HEK293 (cell line): ENCODE measurements around the gene NDUFB10.

Experiments
- CTCF ChIA-PET: fragments of 350-600 bp; formaldehyde crosslinking; extraction: SDS; loops from one replicate; lab custom pipeline; 2021; ENCODE audit warnings: antibody characterized with exemption; lab: Yijun Ruan, JAX
- POLR2A ChIA-PET: fragments of 300-600 bp; formaldehyde crosslinking; extraction: SDS; loops from one replicate; lab custom pipeline; 2020; ENCODE audit warnings: antibody characterized with exemption, inconsistent platforms; lab: Yijun Ruan, JAX
- H3K27ac ChIP-seq: fragments of 200-500 bp; sonication (Bioruptor generic); 2 replicates; pipeline ENCODE4 v1.5.1; 2014; ENCODE audit warnings: low read depth, low read length, control low read depth, inconsistent platforms; ENCODE audit errors: extremely low read depth
- H3K36me3 ChIP-seq, 2 experiments: fragments of 200-500 bp in 1 of 2; sonication (Bioruptor generic) in 1 of 2; 1 replicate in 1 of 2; 2 replicates in 1 of 2; pipeline ENCODE4 v1.5.1; 2014 to 2017; ENCODE audit warnings: inconsistent platforms in 2 of 2, low read length in 2 of 2; ENCODE audit not compliant: control insufficient read depth in 2 of 2, insufficient read depth in 1 of 2
- H3K4me1 ChIP-seq: fragments of 200-500 bp; sonication (Bioruptor generic); 2 replicates; pipeline ENCODE4 v1.5.1; 2014; ENCODE audit warnings: mild to moderate bottlenecking, low read length, inconsistent platforms; ENCODE audit not compliant: control insufficient read depth, insufficient read depth
- H3K4me3 ChIP-seq: 2 replicates; pipeline ENCODE4 v1.5.1; 2011; ENCODE audit warnings: low read depth, mild to moderate bottlenecking, control low read depth, low read length, moderate library complexity
- H3K9me3 ChIP-seq: fragments of 200-500 bp; sonication (Bioruptor generic); 2 replicates; pipeline ENCODE4 v1.5.1; 2014; ENCODE audit warnings: low read depth, low read length, inconsistent platforms; ENCODE audit not compliant: control insufficient read depth, insufficient read depth
- CTCF ChIP-seq: fragments of 450-650 bp; formaldehyde crosslinking; IDR thresholded peaks from 2 replicates; pipeline ENCODE4 v1.5.1; 2016; ENCODE audit warnings: missing biosample characterization, missing genetic modification characterization
- EGR2 ChIP-seq: fragments of 450-650 bp; formaldehyde crosslinking; IDR thresholded peaks from 2 replicates; pipeline ENCODE4 v1.5.1; 2016; ENCODE audit warnings: low read depth, missing biosample characterization, missing genetic modification characterization
- GLIS1 ChIP-seq: fragments of 450-650 bp; formaldehyde crosslinking; IDR thresholded peaks from 2 replicates; pipeline ENCODE4 v1.5.1; 2016; ENCODE audit warnings: missing biosample characterization, missing genetic modification characterization
- PATZ1 ChIP-seq: fragments of 450-650 bp; formaldehyde crosslinking; IDR thresholded peaks from 2 replicates; pipeline ENCODE4 v1.5.1; 2016; ENCODE audit warnings: missing biosample characterization, missing genetic modification characterization
- SCRT2 ChIP-seq: fragments of 450-650 bp; formaldehyde crosslinking; IDR thresholded peaks from 2 replicates; pipeline ENCODE4 v1.5.1; 2016; ENCODE audit warnings: missing biosample characterization, missing genetic modification characterization
- ZBTB17 ChIP-seq: fragments of 450-650 bp; formaldehyde crosslinking; IDR thresholded peaks from 2 replicates; pipeline ENCODE4 v1.5.1; 2016; ENCODE audit warnings: missing biosample characterization, missing genetic modification characterization
- ZBTB20 ChIP-seq: fragments of 450-650 bp; formaldehyde crosslinking; IDR thresholded peaks from 2 replicates; pipeline ENCODE4 v1.5.1; 2016; ENCODE audit warnings: missing biosample characterization, missing genetic modification characterization
- ZFHX2 ChIP-seq: fragments of 450-650 bp; formaldehyde crosslinking; conservative IDR thresholded peaks from 2 replicates; pipeline ENCODE4 v1.5.1; 2016; ENCODE audit warnings: missing biosample characterization, missing genetic modification characterization
- ZIC2 ChIP-seq: fragments of 450-650 bp; formaldehyde crosslinking; IDR thresholded peaks from 2 replicates; pipeline ENCODE4 v1.5.1; 2016; ENCODE audit warnings: missing biosample characterization, missing genetic modification characterization
- ZNF221 ChIP-seq: fragments of 450-650 bp; formaldehyde crosslinking; IDR thresholded peaks from 2 replicates; pipeline ENCODE4 v1.5.1; 2017; ENCODE audit warnings: missing biosample characterization, missing genetic modification characterization, borderline replicate concordance
- ZNF335 ChIP-seq: fragments of 450-650 bp; formaldehyde crosslinking; conservative IDR thresholded peaks from 2 replicates; pipeline ENCODE4 v1.5.1; 2016; ENCODE audit warnings: missing biosample characterization, missing genetic modification characterization
- ZNF354C ChIP-seq: fragments of 450-650 bp; formaldehyde crosslinking; IDR thresholded peaks from 2 replicates; pipeline ENCODE4 v1.5.1; 2016; ENCODE audit warnings: missing biosample characterization, missing genetic modification characterization, low read depth, borderline replicate concordance
- ZNF404 ChIP-seq: fragments of 450-650 bp; formaldehyde crosslinking; IDR thresholded peaks from 2 replicates; pipeline ENCODE4 v1.5.1; 2017; ENCODE audit warnings: missing biosample characterization, missing genetic modification characterization
- ZNF621 ChIP-seq: fragments of 450-650 bp; formaldehyde crosslinking; IDR thresholded peaks from 2 replicates; pipeline ENCODE4 v1.5.1; 2017; ENCODE audit warnings: missing biosample characterization, missing genetic modification characterization
- ZNF639 ChIP-seq: fragments of 450-650 bp; formaldehyde crosslinking; IDR thresholded peaks from 2 replicates; pipeline ENCODE4 v1.5.1; 2016; ENCODE audit warnings: missing biosample characterization, missing genetic modification characterization
- ZNF660 ChIP-seq: fragments of 450-650 bp; IDR thresholded peaks from 2 replicates; pipeline ENCODE4 v1.5.1; 2018; ENCODE audit warnings: missing biosample characterization, mild to moderate bottlenecking, missing genetic modification characterization
- ZNF677 ChIP-seq: fragments of 450-650 bp; IDR thresholded peaks from 2 replicates; pipeline ENCODE4 v1.5.0; 2018; ENCODE audit warnings: missing biosample characterization, mild to moderate bottlenecking, missing genetic modification characterization, moderate library complexity
- TF ChIP-seq, protein P1 (sequence below): fragments of 450-650 bp; formaldehyde crosslinking; IDR thresholded peaks from 2 replicates; pipeline ENCODE4 v1.5.1; 2016; ENCODE audit warnings: missing biosample characterization, missing genetic modification characterization, borderline replicate concordance
- TF ChIP-seq, protein P2 (sequence below): fragments of 450-650 bp; IDR thresholded peaks from 2 replicates; pipeline ENCODE4 v1.5.1; 2018; ENCODE audit warnings: missing biosample characterization, missing genetic modification characterization

Gene NDUFB10

GRCh38 chr16:1984347-1985225 lies 25.2 kb downstream of the NDUFB10 start:
- H3K27ac ChIP-seq: peak overlapping the region; percentile 83
- H3K36me3 ChIP-seq: peaks cover 0 to 25% of the 10 kb centered on the region in 2 experiments; a peak in 1 of 3 replicates
- CTCF ChIA-PET: interaction anchor here (0.7 to 4.5 kb wide), 3 partner anchors 20 to 1235 kb away, joined by 3 to 28 read pairs (median 3); no protein-coding TSS in a partner anchor
- H3K9me3 ChIP-seq: no peaks in the 10 kb centered on the region
- H3K4me1 ChIP-seq: peaks cover 7% of the 10 kb centered on the region; the same call in 1 of the 2 replicates
- peak overlapping the region; percentile 73 for H3K4me3 ChIP-seq
- TF ChIP-seq ZIC2 (peak; percentile 80), ZFHX2 (tag by site-specific recombination) (peak; percentile 41), ZNF354C (tag by site-specific recombination) (no peak), CTCF (tag by site-specific recombination) (no peak), ZNF677 (tag by site-specific recombination) (0 out of 2 replicates have a peak, but pooled peaks have one; percentile 2), ZNF335 (tag by site-specific recombination) (peak; percentile 57), PATZ1 (peak; percentile 27; the same call in 1 of the 2 replicates), GLIS1 (tag by site-specific recombination) (0 out of 2 replicates have a peak, but pooled peaks have one; percentile 31), ZNF221 (tag by site-specific recombination) (no peak), ZNF660 (peak; percentile 9; the same call in 1 of the 2 replicates), ZNF639 (tag by site-specific recombination) (peak; percentile 18; the same call in 1 of the 2 replicates), ZNF404 (tag by site-specific recombination) (no peak), EGR2 (tag by site-specific recombination) (0 out of 2 replicates have a peak, but pooled peaks have one; percentile 26), ZBTB17 (tag by site-specific recombination) (peak; percentile 76), SCRT2 (tag by site-specific recombination) (peak; percentile 77), ZBTB20 (peak; percentile 19; the same call in 1 of the 2 replicates), ZNF621 (no peak)
- TF ChIP-seq, protein P1, sequence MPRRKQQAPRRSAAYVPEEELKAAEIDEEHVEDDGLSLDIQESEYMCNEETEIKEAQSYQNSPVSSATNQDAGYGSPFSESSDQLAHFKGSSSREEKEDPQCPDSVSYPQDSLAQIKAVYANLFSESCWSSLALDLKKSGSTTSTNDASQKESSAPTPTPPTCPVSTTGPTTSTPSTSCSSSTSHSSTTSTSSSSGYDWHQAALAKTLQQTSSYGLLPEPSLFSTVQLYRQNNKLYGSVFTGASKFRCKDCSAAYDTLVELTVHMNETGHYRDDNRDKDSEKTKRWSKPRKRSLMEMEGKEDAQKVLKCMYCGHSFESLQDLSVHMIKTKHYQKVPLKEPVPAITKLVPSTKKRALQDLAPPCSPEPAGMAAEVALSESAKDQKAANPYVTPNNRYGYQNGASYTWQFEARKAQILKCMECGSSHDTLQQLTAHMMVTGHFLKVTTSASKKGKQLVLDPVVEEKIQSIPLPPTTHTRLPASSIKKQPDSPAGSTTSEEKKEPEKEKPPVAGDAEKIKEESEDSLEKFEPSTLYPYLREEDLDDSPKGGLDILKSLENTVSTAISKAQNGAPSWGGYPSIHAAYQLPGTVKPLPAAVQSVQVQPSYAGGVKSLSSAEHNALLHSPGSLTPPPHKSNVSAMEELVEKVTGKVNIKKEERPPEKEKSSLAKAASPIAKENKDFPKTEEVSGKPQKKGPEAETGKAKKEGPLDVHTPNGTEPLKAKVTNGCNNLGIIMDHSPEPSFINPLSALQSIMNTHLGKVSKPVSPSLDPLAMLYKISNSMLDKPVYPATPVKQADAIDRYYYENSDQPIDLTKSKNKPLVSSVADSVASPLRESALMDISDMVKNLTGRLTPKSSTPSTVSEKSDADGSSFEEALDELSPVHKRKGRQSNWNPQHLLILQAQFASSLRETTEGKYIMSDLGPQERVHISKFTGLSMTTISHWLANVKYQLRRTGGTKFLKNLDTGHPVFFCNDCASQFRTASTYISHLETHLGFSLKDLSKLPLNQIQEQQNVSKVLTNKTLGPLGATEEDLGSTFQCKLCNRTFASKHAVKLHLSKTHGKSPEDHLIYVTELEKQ: no peak
- TF ChIP-seq, protein P2, sequence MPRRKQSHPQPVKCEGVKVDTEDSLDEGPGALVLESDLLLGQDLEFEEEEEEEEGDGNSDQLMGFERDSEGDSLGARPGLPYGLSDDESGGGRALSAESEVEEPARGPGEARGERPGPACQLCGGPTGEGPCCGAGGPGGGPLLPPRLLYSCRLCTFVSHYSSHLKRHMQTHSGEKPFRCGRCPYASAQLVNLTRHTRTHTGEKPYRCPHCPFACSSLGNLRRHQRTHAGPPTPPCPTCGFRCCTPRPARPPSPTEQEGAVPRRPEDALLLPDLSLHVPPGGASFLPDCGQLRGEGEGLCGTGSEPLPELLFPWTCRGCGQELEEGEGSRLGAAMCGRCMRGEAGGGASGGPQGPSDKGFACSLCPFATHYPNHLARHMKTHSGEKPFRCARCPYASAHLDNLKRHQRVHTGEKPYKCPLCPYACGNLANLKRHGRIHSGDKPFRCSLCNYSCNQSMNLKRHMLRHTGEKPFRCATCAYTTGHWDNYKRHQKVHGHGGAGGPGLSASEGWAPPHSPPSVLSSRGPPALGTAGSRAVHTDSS (tag by site-specific recombination): 0 out of 2 replicates have a peak, but pooled peaks have one; percentile 5
- TF ChIP-seq, all 188 proteins: peak for 13
- POLR2A ChIA-PET: interaction anchor here (1.0 to 6.3 kb wide), 7 partner anchors 11 to 171 kb away, joined by 3 to 46 read pairs (median 6); partner anchors contain the start of genes RPS2, TBL3 and TRAF7
